Common myeloid progenitor, CD34-positive (primary cell): ENCODE data around the gene SLC5A5.

Experiments used
- CTCF ChIA-PET: fragments of 350-600 bp; sonication (Branson Sonifier 250); formaldehyde crosslinking; loops from one replicate; lab custom pipeline; 2021; ENCODE audit warnings: antibody characterized with exemption; lab: Charles Lee
- POLR2A ChIA-PET: fragments of 350-600 bp; sonication (Branson Sonifier 250); formaldehyde crosslinking; loops from one replicate; lab custom pipeline; 2021; ENCODE audit warnings: antibody characterized with exemption; lab: Charles Lee
- DNase-seq, 3 donors: peaks; one replicate each; pipeline versions ENCODE4 v3.0.0 to v3.0.0-alpha.2; 2013
- H3K27ac ChIP-seq, 2 experiments: 1 replicate in 1 of 2; 2 replicates in 1 of 2; pipeline ENCODE4 v1.7.0; 2013; ENCODE audit warnings: inconsistent platforms in 2 of 2, low read length in 2 of 2, mild to moderate bottlenecking in 2 of 2, low read depth in 1 of 2, moderate library complexity in 1 of 2; ENCODE audit not compliant: severe bottlenecking in 2 of 2, insufficient read depth in 1 of 2, poor library complexity in 1 of 2
- H3K27me3 ChIP-seq, 5 experiments: replicated peaks in 2 of 5; 1 replicate in 3 of 5; 2 replicates in 2 of 5; pipeline versions ENCODE4 v1.6.1 to v1.7.0; 2013; ENCODE audit warnings: low read length in 4 of 5, mild to moderate bottlenecking in 2 of 5, moderate library complexity in 2 of 5, inconsistent platforms in 1 of 5; ENCODE audit not compliant: insufficient read depth in 5 of 5, control insufficient read depth in 4 of 5
- H3K36me3 ChIP-seq, 4 experiments: 1 replicate in 2 of 4; 2 replicates in 2 of 4; pipeline versions ENCODE4 v1.6.1 to v1.7.0; 2013; ENCODE audit warnings: low read length in 3 of 4, control low read depth in 1 of 4, mild to moderate bottlenecking in 1 of 4; ENCODE audit not compliant: control insufficient read depth in 4 of 4, insufficient read depth in 4 of 4
- H3K4me1 ChIP-seq, 4 experiments: 1 replicate in 3 of 4; 2 replicates in 1 of 4; pipeline versions ENCODE4 v1.6.1 to v1.7.1; 2013; ENCODE audit warnings: low read length in 3 of 4, mild to moderate bottlenecking in 3 of 4, control low read depth in 1 of 4, inconsistent platforms in 1 of 4, moderate library complexity in 1 of 4; ENCODE audit not compliant: control insufficient read depth in 4 of 4, insufficient read depth in 4 of 4; ENCODE audit errors: control extremely low read depth in 1 of 4
- H3K4me3 ChIP-seq, 7 experiments: 1 replicate in 4 of 7; 2 replicates in 3 of 7; pipeline versions ENCODE4 v1.5.1 to v1.7.0; 2013; ENCODE audit warnings: mild to moderate bottlenecking in 7 of 7, low read length in 6 of 7, moderate library complexity in 6 of 7, inconsistent platforms in 2 of 7, low read depth in 2 of 7, control low read depth in 1 of 7; ENCODE audit not compliant: insufficient read depth in 4 of 7, control insufficient read depth in 1 of 7; ENCODE audit errors: extremely low read depth in 1 of 7
- H3K9me3 ChIP-seq, 5 experiments: 1 replicate in 4 of 5; 2 replicates in 1 of 5; pipeline versions ENCODE4 v1.6.1 to v1.7.1; 2013; ENCODE audit warnings: low read length in 4 of 5, mild to moderate bottlenecking in 2 of 5, inconsistent platforms in 1 of 5, low read depth in 1 of 5, moderate library complexity in 1 of 5; ENCODE audit not compliant: control insufficient read depth in 4 of 5, insufficient read depth in 2 of 5; ENCODE audit errors: control extremely low read depth in 1 of 5
- WGBS: methylation state at CpG from one replicate; pipeline ENCODE4 v1.1.5; 2013; ENCODE audit not compliant: insufficient coverage; 5-methylcytosine and 5-hydroxymethylcytosine counted together

SLC5A5 gene

GRCh38 chr19:17832443-17833208 is 39.1 kb upstream of the SLC5A5 start:
- Histone ChIP-seq H3K4me1 (peaks cover 0 to 4% (median 1%) of the 10 kb centered on the region in 4 experiments), H3K4me3 (no peak overlapping the region), H3K9me3 (peaks cover 0 to 4% (median 0%) of the 10 kb centered on the region in 5 experiments), H3K27me3 (no peaks in the 10 kb centered on the region), H3K36me3 (peaks cover 25 to 84% (median 61%) of the 10 kb centered on the region in 4 experiments), H3K27ac (no peak overlapping the region)
- POLR2A ChIA-PET: interaction anchor here (0.7 kb wide), 1 partner anchor 15 kb away, joined by 7 read pairs; the partner anchor contains the start of gene JAK3
- no peak for DNase-seq
- 95% methylated on average over 15 of the region's 17 CpGs for WGBS
- CTCF ChIA-PET: interaction anchor here (0.7 to 1.4 kb wide), 8 partner anchors 8 to 68 kb away, joined by 3 to 6 read pairs (median 4); partner anchors contain the start of genes JAK3 and RPL18A

DNA sequence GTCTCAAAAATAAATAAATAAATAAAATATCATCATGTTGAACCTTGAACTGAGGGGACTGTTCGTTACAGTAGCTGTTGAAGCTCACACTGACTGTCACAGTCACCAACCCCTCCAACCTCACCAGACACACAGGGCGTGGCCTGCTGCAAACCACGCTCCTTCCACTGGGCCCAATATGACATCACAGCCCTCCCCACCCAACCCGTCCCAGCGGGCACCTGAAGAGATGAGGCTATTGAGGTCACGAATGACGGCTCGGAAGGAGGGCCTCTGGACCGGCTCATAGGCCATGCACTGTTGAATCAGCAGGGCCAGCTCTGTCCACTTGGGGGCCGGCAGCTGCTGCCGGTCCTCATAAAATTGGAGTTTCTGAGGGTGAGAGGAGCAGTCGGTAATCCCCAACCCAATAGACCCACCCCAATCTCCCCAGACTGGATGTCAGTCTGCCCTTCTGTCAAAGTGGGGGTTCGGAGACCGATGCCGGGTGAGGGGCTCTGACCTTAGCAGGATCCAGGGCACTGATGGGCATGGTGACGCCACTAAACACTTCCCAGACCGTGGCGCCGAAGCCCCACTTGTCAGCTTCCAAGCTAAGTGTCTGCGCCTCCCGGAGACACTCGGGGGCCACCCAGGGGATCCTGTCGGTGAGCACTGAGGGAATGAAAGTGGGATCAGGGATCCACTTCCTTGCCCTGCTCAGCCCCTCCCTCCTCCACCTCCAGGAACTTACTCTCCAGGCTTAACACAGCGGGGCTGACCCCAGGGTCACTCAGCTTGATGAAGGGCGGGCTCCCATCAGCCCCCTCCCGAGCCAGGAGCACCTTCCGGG is 37.2 kb upstream of the SLC5A5 start:
- ChIA-PET CTCF (interaction anchor here (0.8 to 2.6 kb wide), 7 partner anchors 11 to 46 kb away, joined by 3 to 13 read pairs (median 4); partner anchors contain the start of gene RPL18A), POLR2A (no interaction called here)
- no peak for DNase-seq
- H3K4me1 ChIP-seq: no peaks in the 10 kb centered on the region
- peaks cover 0 to 4% (median 0%) of the 10 kb centered on the region in 5 experiments for H3K9me3 ChIP-seq
- no peaks in the 10 kb centered on the region for H3K27me3 ChIP-seq
- H3K4me3 ChIP-seq: no peak overlapping the region
- WGBS: 93% methylated on average over 22 of the region's 27 CpGs
- peaks cover 24 to 88% (median 70%) of the 10 kb centered on the region in 4 experiments for H3K36me3 ChIP-seq
- no peak overlapping the region for H3K27ac ChIP-seq

DNA sequence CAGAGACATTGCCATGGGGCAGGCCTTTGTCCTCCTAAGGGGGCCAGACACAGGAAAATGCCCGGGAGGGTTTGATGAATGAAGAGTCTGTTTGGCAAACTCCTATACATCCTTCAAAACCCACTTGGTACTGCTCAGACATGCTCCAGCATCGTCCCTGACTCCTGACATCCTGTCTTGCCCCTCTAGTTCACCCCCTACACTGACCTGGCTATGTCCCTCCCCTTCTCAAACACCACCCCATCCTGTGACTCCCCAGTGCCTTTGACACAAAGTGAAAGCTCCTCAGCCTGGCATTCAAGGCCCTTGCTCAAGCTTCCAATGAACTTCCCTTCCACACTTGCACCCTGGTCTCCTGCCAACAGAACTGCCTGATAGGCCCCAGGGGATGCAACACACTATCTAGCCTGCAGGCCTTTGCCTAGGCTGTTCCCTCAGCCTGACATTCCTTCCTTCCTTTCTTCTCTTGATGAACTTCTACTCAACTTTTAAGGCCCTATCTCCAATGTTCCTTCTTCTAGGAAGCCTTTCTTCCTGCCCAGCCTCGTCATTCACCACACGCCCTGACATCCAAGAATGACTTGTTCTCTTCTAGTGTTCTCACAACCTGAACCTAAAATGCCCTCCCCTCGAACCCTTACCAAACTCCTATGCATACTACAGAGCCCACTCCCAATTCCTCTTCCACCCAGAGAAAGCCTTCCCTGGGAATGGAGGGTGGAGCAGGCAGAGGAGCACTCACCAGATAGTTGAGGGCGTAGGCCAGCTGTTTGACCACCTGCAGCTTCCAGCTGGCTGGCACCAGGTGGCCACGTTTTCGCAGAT is 36.4 kb upstream of the SLC5A5 start:
- H3K4me1 ChIP-seq: no peaks in the 10 kb centered on the region
- H3K9me3 ChIP-seq: peaks cover 0 to 4% (median 0%) of the 10 kb centered on the region in 5 experiments
- 98% methylated on average over 4 of the region's 8 CpGs for WGBS
- peaks cover 20 to 86% (median 72%) of the 10 kb centered on the region in 4 experiments for H3K36me3 ChIP-seq
- no peak overlapping the region for H3K27ac ChIP-seq
- DNase-seq: no peak
- CTCF ChIA-PET: interaction anchor here (1.4 to 2.6 kb wide), 4 partner anchors 16 to 32 kb away, joined by 5 to 13 read pairs (median 6); partner anchors contain the start of gene RPL18A
- no peak overlapping the region for H3K4me3 ChIP-seq
- POLR2A ChIA-PET: no interaction called here
- no peaks in the 10 kb centered on the region for H3K27me3 ChIP-seq

DNA sequence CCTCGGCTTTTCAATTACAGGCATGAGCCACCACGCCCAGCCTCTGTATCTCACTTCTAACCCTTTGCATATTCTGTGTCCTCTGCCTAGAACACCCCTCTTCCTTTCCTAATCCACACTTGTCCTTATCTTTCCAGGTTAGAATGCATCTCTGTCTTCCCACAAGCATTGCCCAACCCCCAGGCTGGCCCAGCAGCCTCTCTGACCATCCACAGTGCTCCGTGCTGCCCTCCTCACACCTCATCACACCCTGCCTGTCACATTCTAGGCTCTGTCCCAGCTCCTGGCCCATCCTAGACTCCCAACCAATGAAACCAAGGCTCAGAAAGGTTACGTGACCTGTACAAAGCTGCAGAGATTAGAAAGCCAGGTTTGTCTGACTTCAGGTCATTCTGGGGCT is 35.2 kb upstream of the SLC5A5 start:
- 100% methylated on average over 4 of the region's 4 CpGs for WGBS
- no peak for DNase-seq
- H3K4me1 ChIP-seq: no peaks in the 10 kb centered on the region
- no peak overlapping the region for H3K4me3 ChIP-seq
- H3K36me3 ChIP-seq: peaks cover 19 to 90% (median 78%) of the 10 kb centered on the region in 4 experiments
- no peaks in the 10 kb centered on the region for H3K9me3 ChIP-seq
- H3K27me3 ChIP-seq: no peaks in the 10 kb centered on the region
- ChIA-PET CTCF (interaction anchor here (1.9 kb wide), 1 partner anchor 23 kb away, joined by 5 read pairs; the partner anchor contains the start of gene RPL18A), POLR2A (no interaction called here)
- H3K27ac ChIP-seq: no peak overlapping the region

- Histone ChIP-seq H3K9me3 (no peaks in the 10 kb centered on the region), H3K36me3 (peaks cover 16 to 89% (median 70%) of the 10 kb centered on the region in 4 experiments), H3K27ac (no peak overlapping the region), H3K4me1 (no peaks in the 10 kb centered on the region), H3K4me3 (no peak overlapping the region), H3K27me3 (no peaks in the 10 kb centered on the region)
- CTCF ChIA-PET: no interaction called here
- DNase-seq: no peak
- POLR2A ChIA-PET: interaction anchor here (0.8 kb wide), 1 partner anchor 10 kb away, joined by 5 read pairs; the partner anchor contains the start of gene JAK3
- 99% methylated on average over 5 of the region's 7 CpGs for WGBS
Observed at GRCh38 chr19:17837972-17838371, 33.8 kb upstream of the SLC5A5 start.

GRCh38 chr19:17840019-17840418 is 31.7 kb upstream of the SLC5A5 start:
- no peaks in the 10 kb centered on the region for H3K27me3 ChIP-seq
- H3K9me3 ChIP-seq: no peaks in the 10 kb centered on the region
- peaks cover 11 to 87% (median 67%) of the 10 kb centered on the region in 4 experiments for H3K36me3 ChIP-seq
- peaks cover 0 to 16% (median 10%) of the 10 kb centered on the region in 4 experiments for H3K4me1 ChIP-seq
- no peak overlapping the region for H3K27ac ChIP-seq
- no peak for DNase-seq
- no peak overlapping the region for H3K4me3 ChIP-seq
- WGBS: 94% methylated on average over 3 of the region's 6 CpGs
- ChIA-PET CTCF (no interaction called here), POLR2A (no interaction called here)
